HPDE6-E6E7 (cell line): ENCODE measurements around the gene AKR7A3.

Experiments
- DNase-seq: peaks from one replicate; pipeline ENCODE4 v3.0.0; 2011; ENCODE audit warnings: missing footprints; ENCODE audit errors: extremely low spot score

Gene AKR7A3

GRCh38 chr1:19254416-19254815 is 34.2 kb downstream of the AKR7A3 start:
- no peak for DNase-seq

- DNase-seq, result peak; percentile 85
Measured at GRCh38 chr1:19251305-19252196, 37.0 kb downstream of the AKR7A3 start, which contains the start of the genes EMC1 and MRTO4. Gene EMC1, minus strand, starts transcription at chr1:19251524. Its CDS starts 15 bp downstream, at chr1:19251509. Gene MRTO4, plus strand, starts transcription at chr1:19251805. Its CDS starts 31 bp downstream, at chr1:19251836.

GRCh38 chr1:19250629-19251304 is 37.8 kb downstream of the AKR7A3 start:
- DNase-seq, result no peak

- peak; percentile 68 for DNase-seq
Measured at GRCh38 chr1:19240673-19241538, 47.7 kb downstream of the AKR7A3 start.

DNA sequence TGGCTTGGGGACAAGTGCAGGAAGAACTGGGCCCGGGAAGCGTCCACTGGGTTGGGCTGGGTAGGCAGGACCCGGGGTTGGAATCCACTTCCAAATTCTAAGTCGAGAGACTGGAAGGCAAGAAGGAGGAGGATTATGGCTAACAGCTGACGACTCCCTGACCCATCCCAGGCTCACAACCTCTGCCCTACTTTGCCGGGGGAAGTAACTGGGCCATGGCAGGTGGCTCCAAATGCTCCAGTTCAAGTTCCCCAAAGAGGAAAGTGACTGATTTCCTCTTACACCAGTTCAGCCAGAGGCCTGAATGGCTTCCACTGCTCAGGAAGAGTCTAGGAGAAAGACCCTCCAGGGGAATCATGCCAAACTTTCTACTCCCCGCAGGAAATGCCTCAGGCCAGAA is 48.7 kb downstream of the AKR7A3 start:
- no peak for DNase-seq

- no peak for DNase-seq
Measured at GRCh38 chr1:19234224-19234623, 54.3 kb downstream of the AKR7A3 start.
